ENCODE results near the gene LMOD2.

The LMOD2 gene

GRCh38 chr7:123689250-123689649 lies 33.6 kb downstream of the LMOD2 start:
- H3K4me1 ChIP-seq (ENCODE audit: low read length) = no peaks in the 10 kb centered on the region
- no peaks in the 10 kb centered on the region for H3F3A ChIP-seq (ENCODE audit: insufficient read depth, low read length)
- no peak for TF ChIP-seq EZH2 (optimal IDR thresholded peaks at IDR 0.05; ENCODE audit: low read depth, low read length)
- TF ChIP-seq CTCF (IDR thresholded peaks at IDR 0.05; ENCODE audit: low read length) = no peak
- TF ChIP-seq EZH2phosphoT487 (IDR thresholded peaks at IDR 0.05; ENCODE audit: low read length) = no peak
- H3K4me3 ChIP-seq (ENCODE audit: low read length) = no peak overlapping the region
- H3K9me2 ChIP-seq (replicated peaks; ENCODE audit: insufficient read depth, low read length) = no peaks in the 10 kb centered on the region
- peaks cover 3% of the 10 kb centered on the region; the same call in 1 of the 2 replicates for H3K36me3 ChIP-seq (replicated peaks; ENCODE audit: insufficient read depth, low read length)
- H2AFZ ChIP-seq (ENCODE audit: low read length) = no peak overlapping the region
- no peak for DNase-seq
- H3K9me3 ChIP-seq (replicated peaks; ENCODE audit: insufficient read depth, low read length) = no peaks in the 10 kb centered on the region
- H3K27ac ChIP-seq (ENCODE audit: low read length) = no peak overlapping the region
- no peaks in the 10 kb centered on the region for H3K27me3 ChIP-seq (replicated peaks; ENCODE audit: insufficient read depth, low read length)
- no peak overlapping the region for H3K9ac ChIP-seq (ENCODE audit: low read length)
- peaks cover 4% of the 10 kb centered on the region; the same call in 1 of the 2 replicates for H4K20me1 ChIP-seq (ENCODE audit: insufficient read depth, low read length)
- H3K79me2 ChIP-seq (ENCODE audit: low read length) = no peaks in the 10 kb centered on the region
- H3K4me2 ChIP-seq (ENCODE audit: low read depth, low read length) = no peak overlapping the region

- no peak for DNase-seq
- Histone ChIP-seq H4K20me1 (ENCODE audit: insufficient read depth, low read length) (peaks cover 4% of the 10 kb centered on the region; the same call in 1 of the 2 replicates), H3K36me3 (replicated peaks; ENCODE audit: insufficient read depth, low read length) (peaks cover 3% of the 10 kb centered on the region; the same call in 1 of the 2 replicates), H3K4me3 (ENCODE audit: low read length) (no peak overlapping the region), H3K27me3 (replicated peaks; ENCODE audit: insufficient read depth, low read length) (no peaks in the 10 kb centered on the region), H3K9me2 (replicated peaks; ENCODE audit: insufficient read depth, low read length) (no peaks in the 10 kb centered on the region), H3K4me1 (ENCODE audit: low read length) (no peaks in the 10 kb centered on the region), H3K9ac (ENCODE audit: low read length) (no peak overlapping the region), H3K9me3 (replicated peaks; ENCODE audit: insufficient read depth, low read length) (no peaks in the 10 kb centered on the region), H3K27ac (ENCODE audit: low read length) (no peak overlapping the region), H3K4me2 (ENCODE audit: low read depth, low read length) (no peak overlapping the region), H2AFZ (ENCODE audit: low read length) (no peak overlapping the region), H3K79me2 (ENCODE audit: low read length) (no peaks in the 10 kb centered on the region), H3F3A (ENCODE audit: insufficient read depth, low read length) (no peaks in the 10 kb centered on the region)
- no peak for TF ChIP-seq EZH2phosphoT487 (IDR thresholded peaks at IDR 0.05; ENCODE audit: low read length)
- TF ChIP-seq CTCF (IDR thresholded peaks at IDR 0.05; ENCODE audit: low read length) = no peak
- no peak for TF ChIP-seq EZH2 (optimal IDR thresholded peaks at IDR 0.05; ENCODE audit: low read depth, low read length)
These were observed 34.9 kb downstream of the LMOD2 start for GRCh38 chr7:123690550-123690949.

GRCh38 chr7:123692471-123692877 lies 36.8 kb downstream of the LMOD2 start:
- TF ChIP-seq CTCF (IDR thresholded peaks at IDR 0.05; ENCODE audit: low read length) = no peak
- no peak for TF ChIP-seq EZH2 (optimal IDR thresholded peaks at IDR 0.05; ENCODE audit: low read depth, low read length)
- TF ChIP-seq EZH2phosphoT487 (IDR thresholded peaks at IDR 0.05; ENCODE audit: low read length) = no peak
- no peaks in the 10 kb centered on the region for H3K79me2 ChIP-seq (ENCODE audit: low read length)
- no peak overlapping the region for H3K4me2 ChIP-seq (ENCODE audit: low read depth, low read length)
- H3F3A ChIP-seq (ENCODE audit: insufficient read depth, low read length) = no peaks in the 10 kb centered on the region
- no peak overlapping the region for H3K27ac ChIP-seq (ENCODE audit: low read length)
- H3K9ac ChIP-seq (ENCODE audit: low read length) = no peak overlapping the region
- H3K9me2 ChIP-seq (replicated peaks; ENCODE audit: insufficient read depth, low read length) = no peaks in the 10 kb centered on the region
- no peak overlapping the region for H2AFZ ChIP-seq (ENCODE audit: low read length)
- H4K20me1 ChIP-seq (ENCODE audit: insufficient read depth, low read length) = peaks cover 4% of the 10 kb centered on the region; the same call in 1 of the 2 replicates
- no peak for DNase-seq
- no peaks in the 10 kb centered on the region for H3K4me1 ChIP-seq (ENCODE audit: low read length)
- no peaks in the 10 kb centered on the region for H3K27me3 ChIP-seq (replicated peaks; ENCODE audit: insufficient read depth, low read length)
- no peaks in the 10 kb centered on the region for H3K9me3 ChIP-seq (replicated peaks; ENCODE audit: insufficient read depth, low read length)
- H3K4me3 ChIP-seq (ENCODE audit: low read length) = no peak overlapping the region
- peaks cover 8% of the 10 kb centered on the region; the same call in 1 of the 2 replicates for H3K36me3 ChIP-seq (replicated peaks; ENCODE audit: insufficient read depth, low read length)
